Ascending aorta (tissue), 2 donors: ENCODE results near the gene CRHR2. TPM values are rescaled to one million over a fixed set of nuclear protein-coding genes. Genes with fewer than 3 reads are reported as not detected.

Experiments used
- DNase-seq, 2 donors: peaks; one replicate each; pipeline ENCODE4 v3.0.0-alpha.2; 2019; ENCODE audit warnings: low spot score in 2 of 2
- H3K27ac ChIP-seq, 2 donors: fragments of 200-600 bp; sonication (generic); one replicate each; pipeline ENCODE4 v1.5.1; 2016 to 2017; ENCODE audit warnings: mild to moderate bottlenecking in 1 of 2
- H3K27me3 ChIP-seq: fragments of 200-600 bp; sonication (generic); one replicate; pipeline ENCODE4 v1.5.1; 2017
- H3K36me3 ChIP-seq, 2 donors: fragments of 200-600 bp; sonication (generic); one replicate each; pipeline ENCODE4 v1.5.1; 2016
- H3K4me1 ChIP-seq, 2 donors: fragments of 200-600 bp; sonication (generic); one replicate each; pipeline ENCODE4 v1.5.1; 2016 to 2017; ENCODE audit warnings: mild to moderate bottlenecking in 1 of 2
- H3K4me3 ChIP-seq, 2 donors: fragments of 200-600 bp; sonication (generic); one replicate each; pipeline ENCODE4 v1.5.1; 2016 to 2017; ENCODE audit warnings: mild to moderate bottlenecking in 1 of 2
- H3K9me3 ChIP-seq, 2 donors: fragments of 200-600 bp; sonication (generic); one replicate each; pipeline ENCODE4 v1.5.1; 2016
- intact Hi-C: fragments of 100-400 bp; cut with DNase I; formaldehyde crosslinking; loops from one replicate; pipeline ENCODE4 v1.15.1; 2023
- total RNA-seq: library from RNA; depleted of rRNA; stranded (reverse); fragments of >200 nt; gene quantifications from one replicate; pipeline ENCODE4 v1.1.0, GENCODE V29; 2016
- TF ChIP-seq, protein P1 (sequence below), 3 experiments: fragments of 200-600 bp in 2 of 3; fragments of 450-650 bp in 1 of 3; sonication (generic) in 2 of 3; IDR thresholded peaks; one replicate each; pipeline ENCODE4 v1.5.1; 2016 to 2019; ENCODE audit warnings: antibody characterized with exemption in 3 of 3, mild to moderate bottlenecking in 1 of 3, moderate library complexity in 1 of 3

The CRHR2 gene
- total RNA-seq, 1 donor from 2014 or later = 3.1 TPM

DNA sequence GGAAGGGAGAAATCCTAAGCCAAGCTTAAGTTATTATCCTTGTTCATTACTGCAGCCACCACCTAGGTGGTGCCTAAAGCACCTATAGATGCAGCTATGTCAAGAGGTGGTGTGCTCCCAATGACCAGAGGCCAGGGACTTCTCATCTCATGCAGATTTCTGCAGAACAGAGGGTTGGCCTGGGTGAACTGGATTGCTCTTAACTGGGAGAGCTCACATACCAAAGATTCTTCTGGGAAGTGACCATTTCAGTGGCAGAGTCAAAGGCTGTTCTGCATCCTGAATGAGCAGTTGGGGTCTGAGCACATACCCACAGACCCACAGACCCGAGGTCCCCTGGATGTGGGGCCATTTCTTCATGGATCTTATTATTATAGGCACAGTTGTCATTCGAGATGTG lies 2.1 kb upstream of the CRHR2 start:
- H3K36me3 ChIP-seq = no peaks in the 10 kb centered on the region
- TF ChIP-seq, protein P1, sequence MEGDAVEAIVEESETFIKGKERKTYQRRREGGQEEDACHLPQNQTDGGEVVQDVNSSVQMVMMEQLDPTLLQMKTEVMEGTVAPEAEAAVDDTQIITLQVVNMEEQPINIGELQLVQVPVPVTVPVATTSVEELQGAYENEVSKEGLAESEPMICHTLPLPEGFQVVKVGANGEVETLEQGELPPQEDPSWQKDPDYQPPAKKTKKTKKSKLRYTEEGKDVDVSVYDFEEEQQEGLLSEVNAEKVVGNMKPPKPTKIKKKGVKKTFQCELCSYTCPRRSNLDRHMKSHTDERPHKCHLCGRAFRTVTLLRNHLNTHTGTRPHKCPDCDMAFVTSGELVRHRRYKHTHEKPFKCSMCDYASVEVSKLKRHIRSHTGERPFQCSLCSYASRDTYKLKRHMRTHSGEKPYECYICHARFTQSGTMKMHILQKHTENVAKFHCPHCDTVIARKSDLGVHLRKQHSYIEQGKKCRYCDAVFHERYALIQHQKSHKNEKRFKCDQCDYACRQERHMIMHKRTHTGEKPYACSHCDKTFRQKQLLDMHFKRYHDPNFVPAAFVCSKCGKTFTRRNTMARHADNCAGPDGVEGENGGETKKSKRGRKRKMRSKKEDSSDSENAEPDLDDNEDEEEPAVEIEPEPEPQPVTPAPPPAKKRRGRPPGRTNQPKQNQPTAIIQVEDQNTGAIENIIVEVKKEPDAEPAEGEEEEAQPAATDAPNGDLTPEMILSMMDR (IDR thresholded peaks at IDR 0.05) = no peak
- peaks cover 9% of the 10 kb centered on the region for H3K27me3 ChIP-seq
- H3K4me3 ChIP-seq = no peak overlapping the region
- H3K4me1 ChIP-seq = peaks cover 7 to 11% of the 10 kb centered on the region in 2 donors
- no peak for DNase-seq
- no peaks in the 10 kb centered on the region for H3K9me3 ChIP-seq
- no peak overlapping the region for H3K27ac ChIP-seq
- intact Hi-C loops = no loop called here

GRCh38 chr7:30683816-30684215 lies 1.6 kb upstream of the CRHR2 start:
- Histone ChIP-seq H3K9me3 (no peaks in the 10 kb centered on the region), H3K4me1 (peaks cover 7 to 11% of the 10 kb centered on the region in 2 donors), H3K4me3 (no peak overlapping the region), H3K36me3 (no peaks in the 10 kb centered on the region), H3K27me3 (peaks cover 9% of the 10 kb centered on the region), H3K27ac (no peak overlapping the region)
- TF ChIP-seq, protein P1 (IDR thresholded peaks at IDR 0.05) = no peak
- no peak for DNase-seq
- intact Hi-C loops = no loop called here

DNA sequence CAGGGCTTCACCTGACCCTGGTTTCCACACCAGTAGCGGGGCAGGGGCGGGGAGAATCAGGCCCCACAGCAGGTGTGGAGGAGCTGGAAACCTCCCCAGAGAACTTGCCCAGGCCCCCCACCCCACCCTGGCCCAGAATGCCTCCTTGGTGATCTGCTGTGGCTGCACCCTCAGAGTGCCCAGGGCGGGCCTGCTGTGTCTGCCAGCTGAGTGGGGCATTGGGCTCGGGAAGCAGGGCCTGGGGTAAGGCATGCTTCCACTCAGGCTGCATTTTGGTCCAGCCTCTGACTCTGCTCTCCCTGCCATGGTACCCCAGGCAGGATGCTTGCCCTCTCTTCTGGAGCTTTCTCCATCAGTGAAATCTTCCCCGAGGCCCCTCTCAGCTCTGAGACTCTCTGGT lies 1.1 kb upstream of the CRHR2 start:
- TF ChIP-seq, protein P1 (IDR thresholded peaks at IDR 0.05) = no peak
- Histone ChIP-seq H3K4me3 (no peak overlapping the region), H3K27me3 (peaks cover 9% of the 10 kb centered on the region), H3K9me3 (no peaks in the 10 kb centered on the region), H3K36me3 (no peaks in the 10 kb centered on the region), H3K4me1 (peaks cover 7 to 11% of the 10 kb centered on the region in 2 donors), H3K27ac (no peak overlapping the region)
- no peak for DNase-seq
- intact Hi-C loops = no loop called here

DNA sequence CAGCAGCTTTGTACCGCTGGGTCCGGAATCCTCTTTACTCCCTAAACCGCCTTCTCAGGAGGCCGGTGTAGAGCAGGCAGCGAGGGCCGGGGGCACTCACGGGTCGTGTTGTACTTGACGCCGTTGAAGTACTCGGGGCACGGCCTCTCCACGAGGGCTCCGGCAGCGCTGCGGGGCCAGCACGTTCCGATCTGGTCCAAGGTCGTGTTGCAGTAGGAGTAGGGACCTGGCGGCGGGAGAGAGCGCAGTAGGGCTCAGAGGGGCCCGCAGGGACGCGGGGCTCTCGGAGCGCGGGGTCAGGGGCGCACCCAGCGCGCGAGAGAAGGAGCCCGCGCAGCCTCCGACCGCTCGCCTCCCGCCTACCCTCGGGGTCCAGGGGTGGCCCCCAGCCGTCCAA lies 443 bp downstream of the CRHR2 start:
- Histone ChIP-seq H3K36me3 (no peaks in the 10 kb centered on the region), H3K27ac (no peak overlapping the region), H3K4me3 (peak overlapping the region; percentile 54 to 63), H3K27me3 (peaks cover 9% of the 10 kb centered on the region), H3K9me3 (no peaks in the 10 kb centered on the region), H3K4me1 (peaks cover 7 to 11% of the 10 kb centered on the region in 2 donors)
- DNase-seq = no peak
- intact Hi-C loops = no loop called here
- TF ChIP-seq, protein P1 (IDR thresholded peaks at IDR 0.05) = no peak

DNA sequence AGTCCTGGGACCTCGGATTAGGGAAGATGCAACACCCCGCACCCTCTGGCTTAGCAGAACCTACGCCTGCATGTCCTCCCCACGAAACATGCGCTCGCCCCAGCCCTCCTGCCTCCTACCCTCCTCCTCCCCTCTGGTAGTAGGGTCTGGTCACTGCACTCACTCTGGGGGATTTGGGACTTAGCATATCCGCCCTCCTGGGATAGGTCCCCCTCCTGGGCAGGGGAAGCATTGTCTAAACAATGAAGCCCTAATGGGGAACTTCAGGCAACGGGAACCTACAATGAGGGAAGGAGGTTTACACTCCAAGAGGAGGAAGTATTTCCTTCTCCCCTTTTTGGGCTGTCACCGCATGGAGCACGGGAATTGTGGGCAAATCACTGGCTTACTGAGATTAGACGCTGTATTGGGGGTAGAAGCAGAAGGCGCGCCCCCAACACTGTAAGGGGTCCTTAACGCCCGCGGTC lies 892 bp downstream of the CRHR2 start:
- Histone ChIP-seq H3K27me3 (peaks cover 9% of the 10 kb centered on the region), H3K4me1 (peaks cover 7 to 11% of the 10 kb centered on the region in 2 donors), H3K4me3 (peak overlapping the region; percentile 54 to 63), H3K36me3 (no peaks in the 10 kb centered on the region), H3K9me3 (no peaks in the 10 kb centered on the region), H3K27ac (no peak overlapping the region)
- DNase-seq = no peak
- TF ChIP-seq, protein P1 (IDR thresholded peaks at IDR 0.05) = no peak
- intact Hi-C loops = no loop called here

- Histone ChIP-seq H3K4me3 (no peak overlapping the region), H3K9me3 (no peaks in the 10 kb centered on the region), H3K36me3 (no peaks in the 10 kb centered on the region), H3K27me3 (peaks cover 9% of the 10 kb centered on the region), H3K27ac (no peak overlapping the region), H3K4me1 (peaks cover 7 to 11% of the 10 kb centered on the region in 2 donors)
- DNase-seq = no peak
- intact Hi-C loops = no loop called here
- TF ChIP-seq, protein P1 (IDR thresholded peaks at IDR 0.05) = no peak
Observed at GRCh38 chr7:30679664-30680063, 2.6 kb downstream of the CRHR2 start.
